Measurements from ENCODE around the gene FTCDNL1.
A peak's percentile ranks its signal among the peaks of the same experiment; 100 is the strongest.

FTCDNL1 gene

DNA sequence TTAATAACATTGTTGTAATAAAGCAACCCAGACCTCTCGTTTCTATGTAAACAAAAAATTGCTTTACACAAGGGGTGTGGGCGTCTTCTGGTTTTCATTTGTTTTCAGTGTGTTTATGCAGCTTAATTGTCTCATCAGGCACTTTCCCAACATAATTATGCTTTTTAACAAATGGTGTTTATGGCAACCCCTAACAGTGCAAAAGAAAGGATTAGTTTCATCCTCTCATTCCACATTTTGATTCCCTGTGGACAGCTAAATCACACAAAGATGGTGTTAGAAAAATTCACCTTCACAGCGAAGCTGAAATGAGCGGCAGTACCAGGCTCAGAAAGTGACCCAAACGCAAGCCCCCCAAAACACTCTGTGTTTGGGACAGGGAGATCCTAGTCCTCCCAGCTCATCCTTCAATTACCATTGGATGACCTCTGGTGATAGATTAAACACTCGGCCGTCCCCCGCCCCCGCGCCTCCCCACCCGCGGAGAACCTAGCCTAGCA lies 724 bp downstream of the FTCDNL1 start:
- Histone ChIP-seq H4K20me1 (ENCODE audit: insufficient read depth, low read length) (no peaks in the 10 kb centered on the region), H3K9me2 (replicated peaks; ENCODE audit: insufficient read depth, low read length) (no peaks in the 10 kb centered on the region), H3F3A (ENCODE audit: insufficient read depth, low read length) (no peaks in the 10 kb centered on the region), H3K4me1 (ENCODE audit: low read length) (no peaks in the 10 kb centered on the region), H3K9me3 (replicated peaks; ENCODE audit: insufficient read depth, low read length) (no peaks in the 10 kb centered on the region), H2AFZ (ENCODE audit: low read length) (peak overlapping the region; percentile 93), H3K79me2 (ENCODE audit: low read length) (no peaks in the 10 kb centered on the region), H3K4me2 (ENCODE audit: low read depth, low read length) (peak overlapping the region; percentile 85), H3K27ac (ENCODE audit: low read length) (no peak overlapping the region), H3K27me3 (replicated peaks; ENCODE audit: insufficient read depth, low read length) (no peaks in the 10 kb centered on the region), H3K4me3 (ENCODE audit: low read length) (peak overlapping the region; percentile 87), H3K36me3 (replicated peaks; ENCODE audit: insufficient read depth, low read length) (no peaks in the 10 kb centered on the region), H3K9ac (ENCODE audit: low read length) (peak overlapping the region; percentile 64; the same call in 1 of the 2 replicates)
- no peak for DNase-seq
- TF ChIP-seq CTCF (IDR thresholded peaks at IDR 0.05; ENCODE audit: low read length) (no peak), EZH2 (optimal IDR thresholded peaks at IDR 0.05; ENCODE audit: low read depth, low read length) (no peak), EZH2phosphoT487 (IDR thresholded peaks at IDR 0.05; ENCODE audit: low read length) (no peak)

- DNase-seq, result no peak
- Histone ChIP-seq H3K9me3 (replicated peaks; ENCODE audit: insufficient read depth, low read length) (no peaks in the 10 kb centered on the region), H3K9me2 (replicated peaks; ENCODE audit: insufficient read depth, low read length) (no peaks in the 10 kb centered on the region), H3K79me2 (ENCODE audit: low read length) (no peaks in the 10 kb centered on the region), H3K27ac (ENCODE audit: low read length) (no peak overlapping the region), H3K9ac (ENCODE audit: low read length) (no peak overlapping the region), H3K27me3 (replicated peaks; ENCODE audit: insufficient read depth, low read length) (no peaks in the 10 kb centered on the region), H3F3A (ENCODE audit: insufficient read depth, low read length) (no peaks in the 10 kb centered on the region), H3K36me3 (replicated peaks; ENCODE audit: insufficient read depth, low read length) (no peaks in the 10 kb centered on the region), H3K4me2 (ENCODE audit: low read depth, low read length) (no peak overlapping the region), H4K20me1 (ENCODE audit: insufficient read depth, low read length) (no peaks in the 10 kb centered on the region), H2AFZ (ENCODE audit: low read length) (no peak overlapping the region), H3K4me3 (ENCODE audit: low read length) (no peak overlapping the region), H3K4me1 (ENCODE audit: low read length) (no peaks in the 10 kb centered on the region)
- no peak for TF ChIP-seq EZH2 (optimal IDR thresholded peaks at IDR 0.05; ENCODE audit: low read depth, low read length)
- TF ChIP-seq EZH2phosphoT487 (IDR thresholded peaks at IDR 0.05; ENCODE audit: low read length), result no peak
- no peak for TF ChIP-seq CTCF (IDR thresholded peaks at IDR 0.05; ENCODE audit: low read length)
These were observed 2.4 kb downstream of the FTCDNL1 start for GRCh38 chr2:199848389-199849130.

DNA sequence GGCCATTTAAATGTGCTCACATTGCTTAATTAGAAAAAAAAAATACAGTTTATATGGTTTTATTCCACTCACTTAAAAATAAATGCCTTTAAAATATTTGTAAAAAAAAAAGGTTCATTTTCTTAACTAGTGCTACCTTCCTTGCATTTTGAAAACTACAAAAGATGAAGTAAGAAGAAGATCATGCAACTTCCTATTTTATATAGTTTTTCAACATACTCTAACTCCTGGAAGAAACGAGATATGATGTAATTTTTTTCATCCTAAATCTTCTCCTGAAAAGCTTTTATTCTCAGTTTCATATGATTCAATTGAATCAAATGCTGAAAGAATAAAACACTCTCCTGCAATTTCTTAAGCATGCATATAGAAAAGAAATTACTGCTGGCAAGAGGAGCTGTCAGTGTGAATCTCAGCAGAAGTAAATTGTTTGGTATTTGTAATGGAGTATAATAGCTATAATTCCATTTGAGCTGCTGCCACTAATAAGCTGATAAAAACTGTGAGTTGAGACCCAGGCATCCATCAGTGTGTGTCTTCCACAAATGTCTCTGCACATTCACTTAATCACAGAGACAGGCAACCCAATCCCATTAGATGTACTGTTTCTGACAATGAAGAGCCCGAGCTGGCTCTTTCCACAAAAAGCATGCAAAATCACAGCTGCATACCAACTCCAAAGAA lies 3.7 kb downstream of the FTCDNL1 start:
- no peaks in the 10 kb centered on the region for H3K36me3 ChIP-seq (replicated peaks; ENCODE audit: insufficient read depth, low read length)
- H3K9me2 ChIP-seq (replicated peaks; ENCODE audit: insufficient read depth, low read length), result no peaks in the 10 kb centered on the region
- H3F3A ChIP-seq (ENCODE audit: insufficient read depth, low read length), result no peaks in the 10 kb centered on the region
- H3K79me2 ChIP-seq (ENCODE audit: low read length), result no peaks in the 10 kb centered on the region
- no peak overlapping the region for H3K27ac ChIP-seq (ENCODE audit: low read length)
- TF ChIP-seq EZH2phosphoT487 (IDR thresholded peaks at IDR 0.05; ENCODE audit: low read length) (no peak), CTCF (IDR thresholded peaks at IDR 0.05; ENCODE audit: low read length) (no peak), EZH2 (optimal IDR thresholded peaks at IDR 0.05; ENCODE audit: low read depth, low read length) (no peak)
- no peak overlapping the region for H3K9ac ChIP-seq (ENCODE audit: low read length)
- no peaks in the 10 kb centered on the region for H3K4me1 ChIP-seq (ENCODE audit: low read length)
- H2AFZ ChIP-seq (ENCODE audit: low read length), result no peak overlapping the region
- no peak for DNase-seq
- no peaks in the 10 kb centered on the region for H4K20me1 ChIP-seq (ENCODE audit: insufficient read depth, low read length)
- no peak overlapping the region for H3K4me3 ChIP-seq (ENCODE audit: low read length)
- H3K27me3 ChIP-seq (replicated peaks; ENCODE audit: insufficient read depth, low read length), result no peaks in the 10 kb centered on the region
- H3K9me3 ChIP-seq (replicated peaks; ENCODE audit: insufficient read depth, low read length), result no peaks in the 10 kb centered on the region
- H3K4me2 ChIP-seq (ENCODE audit: low read depth, low read length), result no peak overlapping the region
